ENCODE measurements around the gene MKRN1.

The MKRN1 gene

DNA sequence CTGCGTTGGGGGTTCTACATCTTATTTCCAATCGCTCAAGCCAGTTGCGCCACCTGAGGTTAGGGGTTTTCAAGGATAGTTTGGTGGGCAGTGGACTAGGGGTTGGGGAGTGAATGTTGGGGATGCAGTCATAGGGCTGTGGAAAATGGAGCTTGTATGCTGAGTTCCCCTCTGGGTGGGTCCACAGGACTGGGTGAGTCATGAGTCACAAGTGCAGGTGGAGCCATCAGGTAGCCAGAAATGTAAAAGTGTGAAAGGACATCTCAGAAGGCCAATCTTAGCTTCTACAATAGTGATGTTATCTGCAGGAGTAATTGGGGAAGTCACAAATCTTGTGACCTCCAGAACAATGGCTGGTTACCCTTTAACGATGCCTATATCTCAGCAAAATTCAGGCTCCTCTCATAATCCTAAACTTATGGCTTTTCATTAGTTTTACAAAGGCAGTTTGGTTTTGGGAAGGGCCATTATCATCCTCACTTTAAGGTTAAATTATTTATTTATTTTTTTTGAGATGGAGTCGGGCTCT, 18.0 kb upstream of the MKRN1 start:
- no peak for DNase-seq (ENCODE audit: low read depth)
- H3K4me3 ChIP-seq (ENCODE audit: low read depth, low read length), result no peak overlapping the region
- TF ChIP-seq, protein P1, sequence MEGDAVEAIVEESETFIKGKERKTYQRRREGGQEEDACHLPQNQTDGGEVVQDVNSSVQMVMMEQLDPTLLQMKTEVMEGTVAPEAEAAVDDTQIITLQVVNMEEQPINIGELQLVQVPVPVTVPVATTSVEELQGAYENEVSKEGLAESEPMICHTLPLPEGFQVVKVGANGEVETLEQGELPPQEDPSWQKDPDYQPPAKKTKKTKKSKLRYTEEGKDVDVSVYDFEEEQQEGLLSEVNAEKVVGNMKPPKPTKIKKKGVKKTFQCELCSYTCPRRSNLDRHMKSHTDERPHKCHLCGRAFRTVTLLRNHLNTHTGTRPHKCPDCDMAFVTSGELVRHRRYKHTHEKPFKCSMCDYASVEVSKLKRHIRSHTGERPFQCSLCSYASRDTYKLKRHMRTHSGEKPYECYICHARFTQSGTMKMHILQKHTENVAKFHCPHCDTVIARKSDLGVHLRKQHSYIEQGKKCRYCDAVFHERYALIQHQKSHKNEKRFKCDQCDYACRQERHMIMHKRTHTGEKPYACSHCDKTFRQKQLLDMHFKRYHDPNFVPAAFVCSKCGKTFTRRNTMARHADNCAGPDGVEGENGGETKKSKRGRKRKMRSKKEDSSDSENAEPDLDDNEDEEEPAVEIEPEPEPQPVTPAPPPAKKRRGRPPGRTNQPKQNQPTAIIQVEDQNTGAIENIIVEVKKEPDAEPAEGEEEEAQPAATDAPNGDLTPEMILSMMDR (IDR thresholded peaks at IDR 0.05; ENCODE audit: control insufficient read depth, extremely low read depth, insufficient read depth), result no peak

- TF ChIP-seq, protein P1 (IDR thresholded peaks at IDR 0.05; ENCODE audit: control insufficient read depth, extremely low read depth, insufficient read depth), result no peak
- DNase-seq (ENCODE audit: low read depth), result no peak
- no peak overlapping the region for H3K4me3 ChIP-seq (ENCODE audit: low read depth, low read length)
Measured at GRCh38 chr7:140495514-140496097, 16.3 kb upstream of the MKRN1 start.

DNA sequence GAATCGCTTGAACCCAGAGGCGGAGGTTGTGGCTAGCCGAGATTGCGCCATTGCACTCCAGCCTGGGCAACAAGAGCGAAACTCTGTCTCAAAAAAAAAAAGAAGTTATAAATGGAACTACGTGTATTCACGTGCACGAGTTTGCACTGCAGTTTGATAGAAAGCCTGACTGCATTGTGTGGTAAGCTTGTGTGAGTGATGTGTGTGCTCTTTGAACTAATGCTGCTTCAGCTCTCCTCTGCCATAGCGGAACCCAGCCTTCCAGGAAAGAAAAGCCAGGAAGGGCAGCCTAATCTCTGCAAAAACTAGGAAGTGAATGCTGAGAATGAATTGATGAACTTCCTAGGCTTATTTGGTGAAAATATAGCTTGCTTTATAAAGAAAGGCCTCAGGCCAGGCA, 15.6 kb upstream of the MKRN1 start:
- no peak for DNase-seq (ENCODE audit: low read depth)
- TF ChIP-seq, protein P1 (IDR thresholded peaks at IDR 0.05; ENCODE audit: control insufficient read depth, extremely low read depth, insufficient read depth), result no peak
- no peak overlapping the region for H3K4me3 ChIP-seq (ENCODE audit: low read depth, low read length)

GRCh38 chr7:140489026-140489359, 9.7 kb upstream of the MKRN1 start:
- no peak for DNase-seq (ENCODE audit: low read depth)

GRCh38 chr7:140485500-140486265, 6.4 kb upstream of the MKRN1 start:
- no peak overlapping the region for H3K4me3 ChIP-seq (ENCODE audit: low read depth, low read length)
- DNase-seq (ENCODE audit: low read depth), result no peak
- TF ChIP-seq, protein P1 (IDR thresholded peaks at IDR 0.05; ENCODE audit: control insufficient read depth, extremely low read depth, insufficient read depth), result no peak

More at GRCh38 chr7:140489026-140489359, 9.7 kb upstream of the MKRN1 start:
- TF ChIP-seq, protein P1 (IDR thresholded peaks at IDR 0.05; ENCODE audit: control insufficient read depth, extremely low read depth, insufficient read depth), result no peak
- H3K4me3 ChIP-seq (ENCODE audit: low read depth, low read length), result no peak overlapping the region

GRCh38 chr7:140484951-140485499, 5.7 kb upstream of the MKRN1 start:
- DNase-seq (ENCODE audit: low read depth), result no peak
- H3K4me3 ChIP-seq (ENCODE audit: low read depth, low read length), result no peak overlapping the region
- TF ChIP-seq, protein P1 (IDR thresholded peaks at IDR 0.05; ENCODE audit: control insufficient read depth, extremely low read depth, insufficient read depth), result no peak
